HG03196 (cell line): ENCODE results near the gene CLDN16.

ENCODE experiments used
- ATAC-seq: cut with Tn5 transposase; IDR thresholded peaks from one replicate; pipeline ENCODE4 v1.9.1; 2021; ENCODE audit not compliant: unreplicated experiment

Gene CLDN16

GRCh38 chr3:190387578-190388213 is at the start of gene CLDN16:
Gene CLDN16 (plus strand): TSS chr3:190388163. CDS start chr3:190388330, 167 bp downstream.
- no peak for ATAC-seq

GRCh38 chr3:190338717-190339116 is 49.2 kb upstream of the CLDN16 start:
- ATAC-seq = peak; percentile 12

DNA sequence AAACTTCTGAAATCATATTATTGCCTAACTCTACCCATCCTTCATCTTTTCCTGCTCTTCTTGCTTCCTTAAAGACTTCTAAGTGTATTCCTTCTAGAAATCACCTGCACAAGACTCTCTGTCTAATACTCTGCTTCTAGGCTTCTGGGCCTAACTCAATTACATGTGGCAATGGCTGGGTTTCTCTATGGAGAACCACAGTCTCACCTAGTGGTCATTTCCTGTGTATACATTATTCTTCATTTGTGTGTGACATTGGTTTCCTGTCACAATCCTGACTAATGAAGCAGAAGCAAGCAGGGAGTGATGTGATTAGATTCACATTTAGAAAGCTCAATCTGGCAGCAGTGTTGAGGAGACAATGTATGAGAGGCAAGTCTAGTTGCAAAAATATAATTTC is 48.8 kb upstream of the CLDN16 start:
- ATAC-seq = peak; percentile 91

- no peak for ATAC-seq
Observed at GRCh38 chr3:190340071-190340470, 47.9 kb upstream of the CLDN16 start.

- no peak for ATAC-seq
Observed at GRCh38 chr3:190345027-190345821, 42.7 kb upstream of the CLDN16 start.

DNA sequence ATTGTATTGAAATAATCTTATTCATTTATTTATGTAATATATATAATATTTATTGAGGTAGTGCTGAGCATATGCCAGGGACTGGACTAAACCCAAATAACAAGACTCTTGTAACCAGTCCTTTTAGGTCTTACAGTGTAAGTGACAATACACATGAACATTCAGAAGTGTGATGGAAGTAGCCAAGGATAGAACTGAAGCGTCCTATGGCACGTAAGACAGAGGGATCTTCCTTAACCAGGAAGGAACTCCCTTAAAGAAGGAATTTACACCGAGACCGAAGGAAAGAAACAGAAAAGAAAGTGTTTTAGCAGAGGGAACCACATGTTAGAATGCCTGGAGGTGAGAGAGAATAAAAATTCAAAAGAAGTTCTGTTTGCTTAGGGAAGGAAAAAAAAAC is 42.1 kb upstream of the CLDN16 start:
- ATAC-seq = no peak

GRCh38 chr3:190346541-190346940 is 41.4 kb upstream of the CLDN16 start:
- no peak for ATAC-seq

DNA sequence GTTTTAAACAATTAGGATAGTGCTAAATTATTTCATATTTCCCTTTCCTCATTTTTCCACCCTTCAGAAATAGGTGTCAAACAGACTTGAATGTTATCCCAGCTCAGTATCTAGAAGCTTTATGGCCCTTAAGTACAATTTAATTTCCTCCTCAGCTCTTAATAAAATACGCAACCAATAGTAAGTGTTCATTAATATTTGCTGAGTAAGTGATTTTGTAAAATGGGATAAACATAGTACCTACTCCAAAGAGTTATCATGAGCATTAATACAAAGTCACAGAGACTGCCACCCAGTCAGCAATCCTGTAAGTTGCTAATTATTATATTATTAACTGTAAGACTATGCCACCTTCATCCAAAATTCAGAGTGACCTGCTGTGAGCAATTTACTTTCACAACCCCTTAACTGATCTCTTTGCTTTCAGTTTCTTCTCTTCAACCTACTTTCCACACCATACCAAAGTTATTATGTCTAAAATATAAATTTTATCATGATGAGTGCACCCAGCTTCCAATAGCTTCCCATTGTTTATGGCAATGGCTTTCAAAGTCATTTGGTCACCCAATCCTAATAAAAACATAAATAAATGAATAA is 35.0 kb upstream of the CLDN16 start:
- no peak for ATAC-seq

DNA sequence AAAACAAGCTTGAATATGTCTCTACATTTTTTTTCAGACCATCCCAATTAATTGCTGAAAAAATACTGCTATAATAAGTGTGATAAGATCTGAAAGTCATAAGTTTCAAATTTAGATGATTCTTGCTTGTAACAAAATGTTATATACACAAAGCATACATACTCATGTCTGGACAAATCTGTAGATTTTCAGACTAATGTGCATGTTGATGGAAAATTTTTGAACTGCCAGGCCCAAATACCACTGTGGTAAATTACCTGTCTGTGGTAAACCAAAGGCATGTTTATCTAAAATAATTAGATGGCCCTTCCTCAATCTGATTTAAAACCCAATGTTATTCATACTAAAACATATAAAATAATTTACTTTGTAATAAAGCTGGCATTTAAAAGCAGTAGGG is 31.7 kb upstream of the CLDN16 start:
- no peak for ATAC-seq

DNA sequence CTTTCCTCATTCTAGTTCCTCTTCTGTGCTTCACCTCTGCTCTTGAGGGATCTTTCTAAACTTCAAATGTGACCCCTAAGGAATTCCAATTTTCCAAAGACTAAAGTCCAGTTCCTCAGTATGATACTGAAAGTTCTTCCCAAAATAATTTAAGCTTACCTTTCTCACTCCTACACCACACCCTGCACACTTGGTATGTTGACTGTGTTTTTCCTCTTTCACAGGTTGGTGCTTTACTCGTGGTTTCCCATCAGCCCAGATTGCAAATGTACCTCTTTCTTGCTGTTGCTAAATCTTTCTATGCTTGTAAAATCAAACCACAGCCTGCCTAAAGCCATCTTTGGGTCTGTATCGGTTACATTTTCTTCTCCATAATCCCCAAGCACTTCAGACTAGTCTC is 30.5 kb upstream of the CLDN16 start:
- no peak for ATAC-seq

GRCh38 chr3:190359813-190360212 is 28.1 kb upstream of the CLDN16 start:
- ATAC-seq = no peak

DNA sequence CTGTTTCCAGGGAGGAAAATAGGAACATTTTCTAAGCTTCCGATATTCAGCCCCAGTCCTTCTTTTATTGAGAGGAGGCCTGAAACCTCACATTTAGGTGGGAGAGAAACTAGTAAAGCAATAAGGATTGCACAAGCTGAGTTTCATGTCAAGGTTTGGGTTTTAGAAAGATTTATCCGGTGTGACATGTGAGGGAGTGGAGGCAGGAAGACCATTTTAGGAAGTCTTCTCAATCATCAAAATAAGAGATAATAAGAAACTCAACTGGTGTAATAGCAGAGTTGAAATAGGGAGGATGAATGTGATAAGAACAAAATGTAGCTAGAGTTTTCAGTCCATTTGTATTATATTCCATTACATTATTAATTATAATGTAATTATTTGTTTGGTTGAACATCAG is 27.7 kb upstream of the CLDN16 start:
- no peak for ATAC-seq

DNA sequence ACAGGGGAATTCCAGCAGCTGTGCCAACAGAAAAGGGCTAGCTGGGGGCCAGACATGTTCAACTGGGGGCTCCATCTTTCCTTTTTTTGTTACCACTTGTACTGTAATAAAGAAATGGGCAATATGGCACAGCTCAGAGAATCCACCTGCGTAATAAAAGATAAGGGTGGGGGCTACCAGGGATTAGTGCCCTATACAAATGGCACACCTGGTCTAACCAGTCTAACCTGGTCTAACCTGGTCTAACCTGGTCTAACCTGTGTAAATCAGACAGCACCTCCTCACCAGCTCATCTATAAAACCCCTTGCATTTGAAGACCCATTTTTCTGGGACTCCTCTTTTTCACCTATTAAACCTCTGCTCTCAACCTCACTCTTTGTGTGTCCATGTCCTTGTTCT is 26.2 kb upstream of the CLDN16 start:
- no peak for ATAC-seq

- no peak for ATAC-seq
Observed at GRCh38 chr3:190362258-190362657, 25.7 kb upstream of the CLDN16 start.

DNA sequence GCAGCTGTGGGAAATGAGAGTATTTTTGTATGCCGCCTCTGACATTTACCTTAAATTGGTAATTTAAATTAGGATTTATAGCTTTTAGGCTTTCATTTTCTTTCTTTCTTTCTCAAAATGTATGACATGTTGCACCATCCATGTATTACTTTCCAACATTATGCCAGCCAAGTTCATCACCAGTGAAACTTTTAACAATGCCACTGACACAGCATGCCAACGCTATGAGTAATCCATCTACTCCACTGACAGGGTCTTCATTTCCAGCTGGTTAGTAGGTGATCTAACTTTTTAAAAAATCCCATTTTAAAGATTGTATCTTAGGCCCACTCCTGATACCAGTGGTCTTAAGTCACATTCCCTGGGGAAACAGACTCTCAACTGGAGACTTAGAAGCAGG is 21.8 kb upstream of the CLDN16 start:
- ATAC-seq = no peak

DNA sequence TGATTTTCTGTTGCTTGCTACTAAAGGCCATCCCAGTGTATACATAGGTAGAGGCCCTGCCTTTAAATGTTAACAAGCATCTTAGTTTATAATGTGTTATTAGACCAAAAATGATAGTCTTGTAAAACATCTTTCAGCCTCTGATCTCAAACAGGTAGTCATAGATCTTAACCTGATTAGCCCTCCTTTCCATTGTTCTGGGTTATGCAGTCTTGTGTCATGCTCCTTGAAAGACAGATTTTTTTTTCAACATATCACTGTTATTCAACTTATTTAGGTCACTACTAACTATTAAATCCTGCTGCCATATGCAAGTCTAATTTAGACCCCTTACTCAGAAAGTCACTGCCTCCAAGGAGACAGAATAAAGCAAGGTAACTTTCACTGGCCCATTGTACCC is 19.1 kb upstream of the CLDN16 start:
- no peak for ATAC-seq

DNA sequence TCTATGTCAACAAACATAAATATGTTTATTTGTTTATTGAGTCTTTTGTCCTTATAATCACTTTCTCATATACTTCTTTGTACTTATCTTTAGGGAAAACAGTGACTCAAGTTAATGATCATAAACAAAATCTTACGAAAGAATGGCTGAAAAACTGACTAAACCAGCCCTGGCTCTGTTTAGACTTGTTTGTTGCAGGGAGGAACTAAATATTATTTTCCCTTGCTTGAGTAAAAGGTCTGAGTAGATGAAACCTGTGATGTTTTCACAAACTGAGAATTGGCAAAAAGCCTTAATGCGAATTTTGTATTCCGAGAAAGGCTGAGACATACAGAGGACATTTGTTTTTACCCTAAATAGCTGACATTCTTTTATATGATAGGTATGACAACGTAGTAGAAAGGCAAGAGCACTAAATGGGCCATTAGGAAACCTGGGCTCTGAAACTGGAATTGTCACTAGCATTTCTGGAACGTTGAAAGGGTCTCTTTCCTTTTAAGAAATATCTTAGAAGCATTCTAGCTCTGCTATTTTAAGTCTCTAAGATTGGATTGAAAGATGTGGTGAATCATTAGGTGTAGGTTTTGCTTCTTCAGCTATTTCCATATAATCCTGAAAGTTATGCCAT is 18.2 kb upstream of the CLDN16 start:
- ATAC-seq = no peak

DNA sequence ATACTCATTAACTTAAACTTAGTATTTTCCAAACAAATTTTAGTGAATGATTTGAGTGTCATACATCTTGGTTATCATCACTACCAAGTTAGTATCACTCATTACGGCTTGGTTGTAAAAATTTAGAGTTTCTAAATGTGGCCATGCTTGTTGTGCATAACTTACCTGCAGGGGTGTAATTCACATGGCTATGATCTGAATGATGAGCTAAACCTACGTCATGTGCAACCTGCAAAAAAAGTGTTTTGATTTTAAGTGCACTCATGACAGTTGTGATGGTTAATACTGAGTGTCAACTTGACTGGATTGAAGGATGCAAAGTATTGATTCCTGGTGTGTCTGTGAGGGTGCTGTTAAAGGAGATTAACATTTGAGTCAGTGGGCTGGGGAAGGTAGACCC is 17.6 kb upstream of the CLDN16 start:
- ATAC-seq = no peak

DNA sequence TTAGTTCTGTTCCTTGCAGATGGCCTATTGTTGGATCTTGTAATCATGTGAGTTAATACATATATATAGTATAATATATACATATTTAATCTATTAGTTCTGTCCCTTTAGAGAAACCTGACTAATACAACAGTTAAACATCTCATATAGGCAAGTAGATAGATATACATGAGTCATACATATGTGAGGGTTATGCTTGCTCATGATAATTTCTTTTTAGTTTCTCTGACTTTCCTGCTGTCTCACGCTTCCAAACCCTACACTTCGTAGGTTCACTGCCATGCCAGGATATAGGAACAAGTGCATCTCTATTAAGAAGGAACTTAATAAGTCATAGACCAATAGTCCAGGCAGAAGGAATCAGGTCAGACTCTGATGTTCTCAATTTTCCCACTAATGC is 16.8 kb upstream of the CLDN16 start:
- no peak for ATAC-seq

- ATAC-seq = no peak
Observed at GRCh38 chr3:190375246-190375645, 12.7 kb upstream of the CLDN16 start.

GRCh38 chr3:190375671-190376070 is 12.3 kb upstream of the CLDN16 start:
- ATAC-seq = no peak
